HG03139 (cell line): Measurements from ENCODE around the gene C11orf68.
"Not testable (repeated sequence)": the region's sequence is repeated elsewhere in the genome, so short reads cannot be mapped to it uniquely, and the experiment has no call there.

Source experiments
- ATAC-seq: cut with Tn5 transposase; IDR thresholded peaks from one replicate; pipeline ENCODE4 v1.9.1; 2021; ENCODE audit not compliant: unreplicated experiment

Gene C11orf68

GRCh38 chr11:65918211-65919140, at the start of gene C11orf68:
TSS of gene C11orf68 (minus strand) at chr11:65919062. CDS start at chr11:65919031, 31 bp downstream.
- peak; percentile 44 for ATAC-seq

GRCh38 chr11:65967329-65967934, 48.6 kb upstream of the C11orf68 start:
- no peak for ATAC-seq

- ATAC-seq = no peak
Measured at GRCh38 chr11:65965986-65966762, 47.3 kb upstream of the C11orf68 start.

- ATAC-seq = no peak
Measured at GRCh38 chr11:65964906-65965305, 46.0 kb upstream of the C11orf68 start.

GRCh38 chr11:65962141-65962564, 43.3 kb upstream of the C11orf68 start:
- ATAC-seq = no peak

GRCh38 chr11:65961267-65962140, 42.6 kb upstream of the C11orf68 start, which contains the start of gene SART1:
TSS of gene SART1 (plus strand) at chr11:65961734. CDS start at chr11:65961781, 47 bp downstream.
- ATAC-seq = peak; percentile 82

- no peak for ATAC-seq
Measured at GRCh38 chr11:65960824-65961266, 42.0 kb upstream of the C11orf68 start.

GRCh38 chr11:65958774-65959420, 40.0 kb upstream of the C11orf68 start:
- ATAC-seq = no peak

GRCh38 chr11:65958291-65958690, 39.4 kb upstream of the C11orf68 start:
- no peak for ATAC-seq

- ATAC-seq = no peak
Measured at GRCh38 chr11:65954771-65955170, 35.9 kb upstream of the C11orf68 start.

GRCh38 chr11:65953471-65953870, 34.6 kb upstream of the C11orf68 start:
- ATAC-seq = no peak

- no peak for ATAC-seq
Measured at GRCh38 chr11:65952052-65952521, 33.2 kb upstream of the C11orf68 start.

GRCh38 chr11:65951641-65952040, 32.8 kb upstream of the C11orf68 start:
- ATAC-seq = not testable (repeated sequence)

GRCh38 chr11:65950711-65951110, 31.8 kb upstream of the C11orf68 start:
- not testable (repeated sequence) for ATAC-seq

- ATAC-seq = no peak
Measured at GRCh38 chr11:65947603-65948125, 28.8 kb upstream of the C11orf68 start.

GRCh38 chr11:65947133-65947532, 28.3 kb upstream of the C11orf68 start:
- ATAC-seq = no peak

- ATAC-seq = no peak
Measured at GRCh38 chr11:65946655-65947054, 27.8 kb upstream of the C11orf68 start.

- no peak for ATAC-seq
Measured at GRCh38 chr11:65945941-65946558, 27.2 kb upstream of the C11orf68 start.

- no peak for ATAC-seq
Measured at GRCh38 chr11:65945430-65945911, 26.6 kb upstream of the C11orf68 start, which contains the start of gene TSGA10IP. TSS of gene TSGA10IP (plus strand) at chr11:65945480. CDS start at chr11:65945676, 196 bp downstream.
